Measurements from ENCODE around the gene RFX8.
A peak's percentile ranks its signal among the peaks of the same experiment; 100 is the strongest.

The RFX8 gene

GRCh38 chr2:101474731-101475384, at the start of gene RFX8:
Gene RFX8, minus strand, starts transcription at chr2:101475112. Its CDS starts 8,264 bp downstream, at chr2:101466848.
- peak within 1 kb of the TSS; percentile 50 for H3K4me3 ChIP-seq (ENCODE audit: low read depth, low read length)
- no peaks in the 10 kb centered on the region for H3K36me3 ChIP-seq (ENCODE audit: control insufficient read depth, insufficient read depth, low read length)
- no peak within 1 kb of the TSS for H3K27ac ChIP-seq (ENCODE audit: low read depth, low read length)
- peak within 1 kb of the TSS; percentile 11 for H3K9ac ChIP-seq (ENCODE audit: low read depth, low read length)
- H3K4me1 ChIP-seq (ENCODE audit: control insufficient read depth, insufficient read depth, low read length), result peaks cover 33% of the 10 kb centered on the region
- H3K9me3 ChIP-seq (ENCODE audit: control insufficient read depth, insufficient read depth, low read length), result no peaks in the 10 kb centered on the region
- peaks cover 12% of the 10 kb centered on the region for H3K27me3 ChIP-seq (ENCODE audit: control insufficient read depth, insufficient read depth, low read length)

DNA sequence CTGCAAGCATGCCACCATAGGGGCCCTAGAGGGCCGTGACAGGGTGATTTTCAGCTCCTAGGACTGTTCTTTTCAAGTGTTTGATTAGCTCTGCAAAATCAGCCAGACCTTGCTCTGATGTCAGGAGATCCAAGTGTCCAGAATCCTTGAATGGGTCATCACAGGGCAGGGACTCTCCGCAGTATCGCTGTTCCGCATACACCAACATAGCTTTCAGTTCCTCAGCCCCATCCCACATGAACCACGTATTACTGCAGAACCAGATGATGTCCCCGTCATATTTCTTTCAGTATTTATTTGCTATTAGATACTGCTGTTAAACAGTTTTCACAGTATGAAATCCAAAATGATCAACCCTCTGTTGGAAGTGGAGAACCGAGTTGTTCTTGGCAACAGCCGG, 46.6 kb upstream of the RFX8 start:
- no peaks in the 10 kb centered on the region for H3K27me3 ChIP-seq (ENCODE audit: control insufficient read depth, insufficient read depth, low read length)
- no peak overlapping the region for H3K9ac ChIP-seq (ENCODE audit: low read depth, low read length)
- peaks cover 6% of the 10 kb centered on the region; the same call in 1 of the 2 replicates for H3K9me3 ChIP-seq (ENCODE audit: control insufficient read depth, insufficient read depth, low read length)
- H3K36me3 ChIP-seq (ENCODE audit: control insufficient read depth, insufficient read depth, low read length), result no peaks in the 10 kb centered on the region
- H3K27ac ChIP-seq (ENCODE audit: low read depth, low read length), result no peak overlapping the region
- H3K4me1 ChIP-seq (ENCODE audit: control insufficient read depth, insufficient read depth, low read length), result peaks cover 22% of the 10 kb centered on the region
- no peak overlapping the region for H3K4me3 ChIP-seq (ENCODE audit: low read depth, low read length)

DNA sequence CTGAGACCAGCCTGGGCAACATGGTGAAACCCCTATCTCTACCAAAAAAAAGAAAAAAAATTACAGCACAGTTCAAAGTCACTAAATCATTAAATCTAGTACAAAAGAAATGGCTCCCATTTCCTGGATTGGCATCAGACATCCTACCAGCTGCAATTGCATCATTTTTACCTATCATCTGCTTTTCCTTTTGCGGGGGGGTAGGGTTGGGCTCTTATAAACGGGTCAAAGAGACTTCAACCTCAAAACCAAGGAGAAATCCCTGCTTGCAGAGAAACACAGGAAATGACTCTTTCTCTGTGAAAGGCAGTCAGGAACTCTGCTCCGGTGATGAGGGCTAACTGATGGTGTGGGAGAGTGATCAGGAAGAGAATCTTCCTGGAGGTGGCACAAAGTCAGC, 45.3 kb upstream of the RFX8 start:
- Histone ChIP-seq H3K9me3 (ENCODE audit: control insufficient read depth, insufficient read depth, low read length) (peaks cover 6% of the 10 kb centered on the region; the same call in 1 of the 2 replicates), H3K4me1 (ENCODE audit: control insufficient read depth, insufficient read depth, low read length) (peaks cover 22% of the 10 kb centered on the region), H3K9ac (ENCODE audit: low read depth, low read length) (no peak overlapping the region), H3K27me3 (ENCODE audit: control insufficient read depth, insufficient read depth, low read length) (no peaks in the 10 kb centered on the region), H3K36me3 (ENCODE audit: control insufficient read depth, insufficient read depth, low read length) (no peaks in the 10 kb centered on the region), H3K4me3 (ENCODE audit: low read depth, low read length) (no peak overlapping the region), H3K27ac (ENCODE audit: low read depth, low read length) (no peak overlapping the region)

GRCh38 chr2:101518578-101519492, 43.9 kb upstream of the RFX8 start:
- Histone ChIP-seq H3K27me3 (ENCODE audit: control insufficient read depth, insufficient read depth, low read length) (no peaks in the 10 kb centered on the region), H3K4me3 (ENCODE audit: low read depth, low read length) (peak overlapping the region; percentile 24; the same call in 1 of the 2 replicates), H3K9ac (ENCODE audit: low read depth, low read length) (peak overlapping the region; percentile 22; the same call in 1 of the 2 replicates), H3K4me1 (ENCODE audit: control insufficient read depth, insufficient read depth, low read length) (peaks cover 22% of the 10 kb centered on the region), H3K36me3 (ENCODE audit: control insufficient read depth, insufficient read depth, low read length) (no peaks in the 10 kb centered on the region), H3K27ac (ENCODE audit: low read depth, low read length) (no peak overlapping the region), H3K9me3 (ENCODE audit: control insufficient read depth, insufficient read depth, low read length) (peaks cover 6% of the 10 kb centered on the region; the same call in 1 of the 2 replicates)

DNA sequence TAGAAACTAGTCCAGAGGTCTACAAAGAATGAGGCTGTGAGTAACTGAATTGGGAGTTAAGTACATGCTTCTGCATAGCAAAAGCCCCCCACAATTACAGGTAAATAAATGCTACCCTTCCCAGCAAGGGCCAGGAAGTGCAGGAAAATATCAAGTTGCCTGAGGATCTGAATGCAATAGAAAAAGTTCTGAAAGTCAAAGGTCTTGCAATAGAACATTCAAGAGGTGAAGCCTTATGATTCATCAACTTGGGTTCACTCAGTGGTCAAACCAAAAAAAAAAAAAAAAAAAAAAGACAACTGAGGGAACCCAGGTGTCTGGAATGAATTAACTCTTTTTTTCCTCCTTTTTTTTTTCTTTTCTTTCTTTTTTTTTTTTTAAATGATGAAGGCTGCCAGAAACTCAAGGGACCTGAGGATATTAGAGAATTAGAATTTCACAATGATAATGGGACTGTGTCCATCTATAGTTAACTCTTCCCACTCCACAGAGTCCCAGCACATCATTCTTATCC, 42.9 kb upstream of the RFX8 start:
- H3K4me1 ChIP-seq (ENCODE audit: control insufficient read depth, insufficient read depth, low read length), result peaks cover 22% of the 10 kb centered on the region
- H3K4me3 ChIP-seq (ENCODE audit: low read depth, low read length), result no peak overlapping the region
- H3K9ac ChIP-seq (ENCODE audit: low read depth, low read length), result no peak overlapping the region

GRCh38 chr2:101516823-101517690, 42.1 kb upstream of the RFX8 start:
- Histone ChIP-seq H3K4me1 (ENCODE audit: control insufficient read depth, insufficient read depth, low read length) (peaks cover 22% of the 10 kb centered on the region), H3K36me3 (ENCODE audit: control insufficient read depth, insufficient read depth, low read length) (no peaks in the 10 kb centered on the region), H3K9me3 (ENCODE audit: control insufficient read depth, insufficient read depth, low read length) (peaks cover 10% of the 10 kb centered on the region; the same call in 1 of the 2 replicates), H3K9ac (ENCODE audit: low read depth, low read length) (no peak overlapping the region), H3K4me3 (ENCODE audit: low read depth, low read length) (0 out of 2 replicates have a peak overlapping the region, but pooled peaks have one; percentile 8), H3K27me3 (ENCODE audit: control insufficient read depth, insufficient read depth, low read length) (no peaks in the 10 kb centered on the region), H3K27ac (ENCODE audit: low read depth, low read length) (peak overlapping the region; percentile 62)

More for the DNA sequence above, 42.9 kb upstream of the RFX8 start:
- peaks cover 8% of the 10 kb centered on the region; the same call in 1 of the 2 replicates for H3K9me3 ChIP-seq (ENCODE audit: control insufficient read depth, insufficient read depth, low read length)
- H3K36me3 ChIP-seq (ENCODE audit: control insufficient read depth, insufficient read depth, low read length), result no peaks in the 10 kb centered on the region
- no peaks in the 10 kb centered on the region for H3K27me3 ChIP-seq (ENCODE audit: control insufficient read depth, insufficient read depth, low read length)
- peak overlapping the region; percentile 62 for H3K27ac ChIP-seq (ENCODE audit: low read depth, low read length)

DNA sequence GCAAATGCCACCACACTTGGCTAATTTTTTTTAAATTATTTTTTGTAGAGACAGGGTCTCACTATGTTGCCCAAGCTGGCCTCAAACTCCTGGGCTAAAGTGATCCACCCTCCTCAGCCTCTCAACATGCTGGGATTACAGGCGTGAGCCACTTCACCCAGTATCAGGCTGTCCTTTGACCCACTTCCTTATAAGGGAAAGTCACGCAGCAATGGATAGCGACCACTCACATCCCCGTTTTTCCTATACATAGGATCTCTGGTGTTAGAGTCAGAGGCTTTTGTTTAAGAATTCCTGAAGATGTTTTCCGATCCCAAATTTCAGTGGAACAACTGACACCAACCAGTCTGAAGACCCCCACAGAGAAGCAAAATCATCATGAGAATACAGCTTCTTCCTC, 41.4 kb upstream of the RFX8 start:
- peaks cover 10% of the 10 kb centered on the region; the same call in 1 of the 2 replicates for H3K9me3 ChIP-seq (ENCODE audit: control insufficient read depth, insufficient read depth, low read length)
- peaks cover 22% of the 10 kb centered on the region for H3K4me1 ChIP-seq (ENCODE audit: control insufficient read depth, insufficient read depth, low read length)
- H3K36me3 ChIP-seq (ENCODE audit: control insufficient read depth, insufficient read depth, low read length), result no peaks in the 10 kb centered on the region
- H3K27me3 ChIP-seq (ENCODE audit: control insufficient read depth, insufficient read depth, low read length), result no peaks in the 10 kb centered on the region
- no peak overlapping the region for H3K9ac ChIP-seq (ENCODE audit: low read depth, low read length)
- H3K4me3 ChIP-seq (ENCODE audit: low read depth, low read length), result no peak overlapping the region
- no peak overlapping the region for H3K27ac ChIP-seq (ENCODE audit: low read depth, low read length)

DNA sequence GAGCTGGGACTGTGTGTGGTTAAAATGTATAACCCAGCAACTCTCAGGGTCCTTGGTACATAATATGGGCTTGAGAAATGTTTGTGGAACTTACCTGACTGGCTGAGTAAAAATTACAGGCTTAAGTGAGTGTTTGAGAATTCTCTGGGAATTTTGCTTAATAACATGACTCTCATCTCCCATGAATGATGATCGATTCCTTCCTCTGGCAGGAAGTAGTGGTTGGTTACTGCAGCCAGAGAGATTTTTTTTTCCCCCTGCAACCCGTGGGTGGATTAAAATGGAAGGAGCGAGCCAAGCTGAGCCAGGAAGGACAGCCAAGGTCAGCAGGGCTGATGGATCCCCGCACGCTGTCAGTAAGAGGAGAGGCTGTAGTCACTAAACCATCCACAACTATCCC, 40.6 kb upstream of the RFX8 start:
- H3K27me3 ChIP-seq (ENCODE audit: control insufficient read depth, insufficient read depth, low read length), result no peaks in the 10 kb centered on the region
- peaks cover 22% of the 10 kb centered on the region for H3K4me1 ChIP-seq (ENCODE audit: control insufficient read depth, insufficient read depth, low read length)
- H3K36me3 ChIP-seq (ENCODE audit: control insufficient read depth, insufficient read depth, low read length), result no peaks in the 10 kb centered on the region
- peaks cover 10% of the 10 kb centered on the region; the same call in 1 of the 2 replicates for H3K9me3 ChIP-seq (ENCODE audit: control insufficient read depth, insufficient read depth, low read length)
- no peak overlapping the region for H3K27ac ChIP-seq (ENCODE audit: low read depth, low read length)
- no peak overlapping the region for H3K9ac ChIP-seq (ENCODE audit: low read depth, low read length)
- no peak overlapping the region for H3K4me3 ChIP-seq (ENCODE audit: low read depth, low read length)

DNA sequence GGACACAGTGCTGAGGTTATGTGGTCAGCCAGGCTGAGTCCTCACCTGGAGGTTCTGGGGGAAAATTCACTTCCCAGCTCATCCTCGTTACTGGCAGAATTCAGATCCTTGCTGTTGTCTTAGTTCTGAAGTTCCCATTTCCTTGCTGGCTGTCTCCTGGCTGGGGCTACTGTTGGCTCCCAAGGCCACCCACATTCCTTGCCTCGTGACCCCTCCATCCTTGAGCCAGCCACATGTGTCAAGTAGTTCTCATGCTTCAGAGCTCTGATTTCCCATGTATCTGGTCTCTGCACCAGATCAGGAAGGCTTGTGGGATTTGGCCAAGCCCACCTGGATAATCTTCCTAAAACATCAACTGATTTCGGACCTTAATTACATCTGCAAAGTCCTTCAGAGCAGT, 38.1 kb upstream of the RFX8 start:
- Histone ChIP-seq H3K9me3 (ENCODE audit: control insufficient read depth, insufficient read depth, low read length) (peaks cover 10% of the 10 kb centered on the region; the same call in 1 of the 2 replicates), H3K27ac (ENCODE audit: low read depth, low read length) (no peak overlapping the region), H3K27me3 (ENCODE audit: control insufficient read depth, insufficient read depth, low read length) (no peaks in the 10 kb centered on the region), H3K36me3 (ENCODE audit: control insufficient read depth, insufficient read depth, low read length) (no peaks in the 10 kb centered on the region), H3K4me1 (ENCODE audit: control insufficient read depth, insufficient read depth, low read length) (peaks cover 11% of the 10 kb centered on the region), H3K9ac (ENCODE audit: low read depth, low read length) (no peak overlapping the region), H3K4me3 (ENCODE audit: low read depth, low read length) (no peak overlapping the region)

- no peaks in the 10 kb centered on the region for H3K36me3 ChIP-seq (ENCODE audit: control insufficient read depth, insufficient read depth, low read length)
- H3K9ac ChIP-seq (ENCODE audit: low read depth, low read length), result no peak overlapping the region
- H3K27me3 ChIP-seq (ENCODE audit: control insufficient read depth, insufficient read depth, low read length), result no peaks in the 10 kb centered on the region
- H3K9me3 ChIP-seq (ENCODE audit: control insufficient read depth, insufficient read depth, low read length), result peaks cover 3% of the 10 kb centered on the region; the same call in 1 of the 2 replicates
- H3K4me1 ChIP-seq (ENCODE audit: control insufficient read depth, insufficient read depth, low read length), result no peaks in the 10 kb centered on the region
- no peak overlapping the region for H3K4me3 ChIP-seq (ENCODE audit: low read depth, low read length)
- no peak overlapping the region for H3K27ac ChIP-seq (ENCODE audit: low read depth, low read length)
These were observed 36.5 kb upstream of the RFX8 start for GRCh38 chr2:101511381-101511780.
